Liver (tissue), 9 donors: ENCODE results near the gene TENM3. TPM values are rescaled to one million over a fixed set of nuclear protein-coding genes. Genes with fewer than 3 reads are reported as not detected.

ENCODE experiments used
- DNase-seq: peaks from one replicate; pipeline ENCODE4 v3.0.0-alpha.2; 2017; ENCODE audit warnings: low spot score
- H3K27ac ChIP-seq, 2 donors: one replicate each; pipeline ENCODE4 v1.7.0; 2013; ENCODE audit warnings: inconsistent platforms in 2 of 2, low read length in 2 of 2, control low read depth in 1 of 2, low read depth in 1 of 2, mild to moderate bottlenecking in 1 of 2
- H3K27me3 ChIP-seq, 4 donors: one replicate each; pipeline versions ENCODE4 v1.6.1 to v1.7.0; 2013; ENCODE audit warnings: low read length in 3 of 4, inconsistent platforms in 1 of 4, mild to moderate bottlenecking in 1 of 4, moderate library complexity in 1 of 4; ENCODE audit not compliant: control insufficient read depth in 4 of 4, insufficient read depth in 4 of 4
- H3K36me3 ChIP-seq, 4 donors: one replicate each; pipeline versions ENCODE4 v1.6.1 to v1.7.0; 2013; ENCODE audit warnings: low read length in 3 of 4, mild to moderate bottlenecking in 3 of 4, low read depth in 1 of 4, moderate library complexity in 1 of 4; ENCODE audit not compliant: control insufficient read depth in 4 of 4, insufficient read depth in 3 of 4
- H3K4me1 ChIP-seq, 4 donors: one replicate each; pipeline versions ENCODE4 v1.6.1 to v1.7.0; 2013; ENCODE audit warnings: low read length in 3 of 4, mild to moderate bottlenecking in 3 of 4, moderate library complexity in 1 of 4; ENCODE audit not compliant: control insufficient read depth in 4 of 4, insufficient read depth in 4 of 4
- H3K4me3 ChIP-seq, 3 donors: one replicate each; pipeline versions ENCODE4 v1.6.1 to v1.7.0; 2013; ENCODE audit warnings: low read length in 3 of 3, control low read depth in 1 of 3, low read depth in 1 of 3, mild to moderate bottlenecking in 1 of 3
- H3K9ac ChIP-seq, 2 donors: one replicate each; pipeline ENCODE4 v1.7.0; 2013; ENCODE audit warnings: low read length in 2 of 2, mild to moderate bottlenecking in 2 of 2, moderate library complexity in 2 of 2, control low read depth in 1 of 2, low read depth in 1 of 2
- H3K9me3 ChIP-seq, 4 donors: one replicate each; pipeline versions ENCODE4 v1.6.1 to v1.7.0; 2013; ENCODE audit warnings: low read length in 3 of 4; ENCODE audit not compliant: control insufficient read depth in 4 of 4
- CTCF ChIP-seq: fragments of 150-350 bp; IDR thresholded peaks from 2 replicates; pipeline ENCODE4 v1.5.1; 2017; ENCODE audit warnings: improper control_type of control experiment, low read depth, low read length; ENCODE audit not compliant: missing input control
- EGR1 ChIP-seq, 2 donors: IDR thresholded peaks; 2 replicates each; pipeline ENCODE4 v1.6.1; 2016 to 2018; ENCODE audit warnings: antibody characterized with exemption in 2 of 2, low read depth in 2 of 2
- FOXA1 ChIP-seq: IDR thresholded peaks from 2 replicates; pipeline ENCODE4 v1.6.1; 2016; ENCODE audit warnings: antibody characterized with exemption
- FOXA2 ChIP-seq: IDR thresholded peaks from 2 replicates; pipeline ENCODE4 v1.6.1; 2016; ENCODE audit warnings: antibody characterized with exemption
- GABPA ChIP-seq, 2 donors: IDR thresholded peaks in 1 of 2; conservative IDR thresholded peaks in 1 of 2; 2 replicates each; pipeline ENCODE4 v1.6.1; 2016; ENCODE audit warnings: antibody characterized with exemption in 2 of 2, mild to moderate bottlenecking in 1 of 2, moderate library complexity in 1 of 2
- HNF4A ChIP-seq, 2 donors: conservative IDR thresholded peaks; 2 replicates each; pipeline ENCODE4 v1.6.1; 2016; ENCODE audit warnings: antibody characterized with exemption in 2 of 2, mild to moderate bottlenecking in 2 of 2
- HNF4G ChIP-seq: IDR thresholded peaks from 2 replicates; pipeline ENCODE4 v1.6.1; 2016; ENCODE audit warnings: antibody characterized with exemption
- JUND ChIP-seq, 2 donors: IDR thresholded peaks; 2 replicates each; pipeline ENCODE4 v1.6.1; 2016; ENCODE audit warnings: antibody characterized with exemption in 2 of 2
- MAX ChIP-seq: IDR thresholded peaks from 2 replicates; pipeline ENCODE4 v1.6.1; 2016; ENCODE audit warnings: antibody characterized with exemption
- NR2F2 ChIP-seq: IDR thresholded peaks from 2 replicates; pipeline ENCODE4 v1.6.1; 2016; ENCODE audit warnings: antibody characterized with exemption
- RAD21 ChIP-seq, 2 donors: IDR thresholded peaks; 2 replicates each; pipeline ENCODE4 v1.6.1; 2016; ENCODE audit warnings: antibody characterized with exemption in 2 of 2, mild to moderate bottlenecking in 2 of 2
- REST ChIP-seq: IDR thresholded peaks from 2 replicates; pipeline ENCODE4 v1.6.1; 2016; ENCODE audit warnings: antibody characterized with exemption, mild to moderate bottlenecking
- RXRA ChIP-seq, 2 donors: IDR thresholded peaks; 2 replicates each; pipeline ENCODE4 v1.6.1; 2017 to 2018; ENCODE audit warnings: antibody characterized with exemption in 2 of 2, mild to moderate bottlenecking in 1 of 2
- SP1 ChIP-seq: IDR thresholded peaks from 2 replicates; pipeline ENCODE4 v1.6.1; 2018; ENCODE audit warnings: antibody characterized with exemption, mild to moderate bottlenecking
- TAF1 ChIP-seq: conservative IDR thresholded peaks from 2 replicates; pipeline ENCODE4 v1.6.1; 2016; ENCODE audit warnings: antibody characterized with exemption, mild to moderate bottlenecking
- YY1 ChIP-seq: IDR thresholded peaks from 2 replicates; pipeline ENCODE4 v1.6.1; 2016; ENCODE audit warnings: antibody characterized with exemption, mild to moderate bottlenecking
- WGBS: extraction: QIAGEN DNeasy Blood & Tissue Kit; methylation state at CpG from one replicate; pipeline ENCODE4 v1.1.7; 2013; 5-methylcytosine and 5-hydroxymethylcytosine counted together
- polyA plus RNA-seq, 2 donors: library from polyadenylated mRNA; stranded (reverse) in 1 of 2; unstranded in 1 of 2; fragments of 200-250 nt in 1 of 2; fragments of >200 nt in 1 of 2; fragmentation: Nextera tagmentation in 1 of 2; extraction: Ambion mirVana in 1 of 2; gene quantifications; one replicate each; pipeline versions ENCODE4 v1.2.1 to v1.2.3, GENCODE V29; 2013 to 2015
- total RNA-seq, 2 donors: library from RNA; depleted of rRNA; stranded (reverse); fragments of >200 nt; gene quantifications; one replicate each; pipeline ENCODE4 v1.2.3, GENCODE V29; 2014
- TF ChIP-seq, protein P1 (sequence below): IDR thresholded peaks from 2 replicates; pipeline ENCODE4 v1.6.1; 2016; ENCODE audit warnings: antibody characterized with exemption
- TF ChIP-seq, protein P2 (sequence below): IDR thresholded peaks from 2 replicates; pipeline ENCODE4 v1.6.1; 2016; ENCODE audit warnings: antibody characterized with exemption
- donor health status: healthy.
- donor health status: healthy.
- donor health status: healthy.
- donor health status: healthy.
- donor health status: healthy.

The TENM3 gene
- total and polyA plus RNA-seq, 4 donors = 0.32 to 16.8 (median 0.70) TPM

- 46% methylated on average over 4 of the region's 4 CpGs for WGBS
- TF ChIP-seq RAD21 (IDR thresholded peaks at IDR 0.05) (no peak), HNF4G (no peak), FOXA1 (no peak), HNF4A (conservative IDR thresholded peaks at IDR 0.05) (no peak), FOXA2 (no peak), TAF1 (no peak), YY1 (no peak), JUND (IDR thresholded peaks at IDR 0.05) (no peak), RXRA (IDR thresholded peaks at IDR 0.05) (no peak), EGR1 (IDR thresholded peaks at IDR 0.05; ENCODE audit: low read depth in 2 of 2) (no peak), CTCF (no peak)
- TF ChIP-seq, protein P1, sequence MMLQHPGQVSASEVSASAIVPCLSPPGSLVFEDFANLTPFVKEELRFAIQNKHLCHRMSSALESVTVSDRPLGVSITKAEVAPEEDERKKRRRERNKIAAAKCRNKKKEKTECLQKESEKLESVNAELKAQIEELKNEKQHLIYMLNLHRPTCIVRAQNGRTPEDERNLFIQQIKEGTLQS = no peak
- TF ChIP-seq, protein P2, sequence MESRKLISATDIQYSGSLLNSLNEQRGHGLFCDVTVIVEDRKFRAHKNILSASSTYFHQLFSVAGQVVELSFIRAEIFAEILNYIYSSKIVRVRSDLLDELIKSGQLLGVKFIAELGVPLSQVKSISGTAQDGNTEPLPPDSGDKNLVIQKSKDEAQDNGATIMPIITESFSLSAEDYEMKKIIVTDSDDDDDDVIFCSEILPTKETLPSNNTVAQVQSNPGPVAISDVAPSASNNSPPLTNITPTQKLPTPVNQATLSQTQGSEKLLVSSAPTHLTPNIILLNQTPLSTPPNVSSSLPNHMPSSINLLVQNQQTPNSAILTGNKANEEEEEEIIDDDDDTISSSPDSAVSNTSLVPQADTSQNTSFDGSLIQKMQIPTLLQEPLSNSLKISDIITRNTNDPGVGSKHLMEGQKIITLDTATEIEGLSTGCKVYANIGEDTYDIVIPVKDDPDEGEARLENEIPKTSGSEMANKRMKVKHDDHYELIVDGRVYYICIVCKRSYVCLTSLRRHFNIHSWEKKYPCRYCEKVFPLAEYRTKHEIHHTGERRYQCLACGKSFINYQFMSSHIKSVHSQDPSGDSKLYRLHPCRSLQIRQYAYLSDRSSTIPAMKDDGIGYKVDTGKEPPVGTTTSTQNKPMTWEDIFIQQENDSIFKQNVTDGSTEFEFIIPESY = no peak
- no peak overlapping the region for H3K4me3 ChIP-seq
These were observed 15.3 kb downstream of the TENM3 start for GRCh38 chr4:182258441-182259000.

GRCh38 chr4:182261651-182262223, 18.5 kb downstream of the TENM3 start:
- 76% methylated on average over 8 of the region's 8 CpGs for WGBS
- H3K36me3 ChIP-seq = no peaks in the 10 kb centered on the region
- no peaks in the 10 kb centered on the region for H3K27me3 ChIP-seq
- H3K9ac ChIP-seq = no peak overlapping the region
- DNase-seq = no peak
- H3K27ac ChIP-seq = no peak overlapping the region
- no peak overlapping the region for H3K4me3 ChIP-seq
- H3K4me1 ChIP-seq = no peaks in the 10 kb centered on the region
- peaks cover 0 to 2% (median 0%) of the 10 kb centered on the region in 4 donors for H3K9me3 ChIP-seq
- no peak for TF ChIP-seq CTCF
- TF ChIP-seq, protein P1 = no peak
- TF ChIP-seq TAF1 = no peak
- TF ChIP-seq YY1 = no peak
- no peak for TF ChIP-seq JUND (IDR thresholded peaks at IDR 0.05)
- no peak for TF ChIP-seq MAX
- no peak for TF ChIP-seq NR2F2
- TF ChIP-seq HNF4A (conservative IDR thresholded peaks at IDR 0.05) = no peak
- TF ChIP-seq, protein P2 = no peak
- no peak for TF ChIP-seq GABPA (IDR thresholded peaks at IDR 0.05 in 1 of 2, conservative IDR thresholded peaks at IDR 0.05 in 1 of 2)
- no peak for TF ChIP-seq SP1
- no peak for TF ChIP-seq RAD21 (IDR thresholded peaks at IDR 0.05)
- no peak for TF ChIP-seq REST

More at GRCh38 chr4:182258441-182259000, 15.3 kb downstream of the TENM3 start:
- Histone ChIP-seq H3K27ac (no peak overlapping the region), H3K4me1 (no peaks in the 10 kb centered on the region), H3K27me3 (no peaks in the 10 kb centered on the region), H3K9me3 (peaks cover 0 to 2% (median 0%) of the 10 kb centered on the region in 4 donors), H3K9ac (no peak overlapping the region), H3K36me3 (no peaks in the 10 kb centered on the region)
- no peak for DNase-seq
